SK-N-SH (cell line): Measurements from ENCODE around the gene LRP4. TPM values are rescaled to one million over a fixed set of nuclear protein-coding genes. Genes with fewer than 3 reads are reported as not detected.

Experiments
- CTCF ChIA-PET: fragments of 300-600, 350-600 bp; formaldehyde crosslinking; extraction: SDS; loops from one replicate; lab custom pipeline; 2021; lab: Yijun Ruan, JAX
- POLR2A ChIA-PET: fragments of 350-600 bp; sonication (Branson Sonifier 250); formaldehyde crosslinking; extraction: SDS; loops from one replicate; lab custom pipeline; 2020; ENCODE audit warnings: antibody characterized with exemption, inconsistent platforms; lab: Yijun Ruan, JAX
- DNase-seq: peaks from one replicate; pipeline ENCODE4 v3.0.0; 2012
- H2AFZ ChIP-seq: fragments of 200-600 bp; sonication (generic); 2 replicates; pipeline ENCODE4 v1.8.1; 2016; ENCODE audit warnings: antibody characterized with exemption, mild to moderate bottlenecking, low read depth
- H3F3A ChIP-seq: fragments of 200-600 bp; sonication (generic); replicated peaks from 2 replicates; pipeline ENCODE3; 2016; ENCODE audit warnings: antibody characterized with exemption, mild to moderate bottlenecking; ENCODE audit not compliant: insufficient read depth
- H3K27ac ChIP-seq, 2 experiments: fragments of 200-500 bp in 1 of 2; fragments of 200-600 bp in 1 of 2; sonication (Bioruptor generic) in 1 of 2; sonication (generic), shearing (Covaris generic) in 1 of 2; 2 replicates each; pipeline versions ENCODE4 v1.5.1 to v1.6.1; 2014 to 2016; ENCODE audit warnings: low read depth in 2 of 2, inconsistent platforms in 1 of 2, low read length in 1 of 2, mild to moderate bottlenecking in 1 of 2, mixed read lengths in 1 of 2
- H3K27me3 ChIP-seq: fragments of 200-600 bp; sonication (generic), shearing (Covaris generic); 2 replicates; pipeline ENCODE4 v1.6.1; 2016; ENCODE audit warnings: mixed run types; ENCODE audit not compliant: insufficient read depth
- H3K36me3 ChIP-seq, 2 experiments: fragments of 200-500 bp in 1 of 2; fragments of 200-600 bp in 1 of 2; sonication (Bioruptor generic) in 1 of 2; sonication (generic) in 1 of 2; replicated peaks in 1 of 2; 2 replicates each; pipeline versions ENCODE3 to v1.5.1; 2014 to 2016; ENCODE audit warnings: low read length in 1 of 2, mild to moderate bottlenecking in 1 of 2; ENCODE audit not compliant: insufficient read depth in 2 of 2, control insufficient read depth in 1 of 2
- H3K4me1 ChIP-seq, 2 experiments: fragments of 200-500 bp in 1 of 2; fragments of 200-600 bp in 1 of 2; sonication (Bioruptor generic) in 1 of 2; sonication (generic), shearing (Covaris generic) in 1 of 2; 2 replicates each; pipeline versions ENCODE4 v1.5.1 to v1.6.1; 2014 to 2016; ENCODE audit warnings: low read depth in 1 of 2, low read length in 1 of 2, mixed run types in 1 of 2; ENCODE audit not compliant: insufficient read depth in 2 of 2, control insufficient read depth in 1 of 2
- H3K4me2 ChIP-seq: fragments of 200-600 bp; sonication (generic), shearing (Covaris generic); 2 replicates; pipeline ENCODE4 v1.6.1; 2017; ENCODE audit warnings: mixed run types
- H3K4me3 ChIP-seq, 2 experiments: fragments of 200-500 bp in 1 of 2; fragments of 200-600 bp in 1 of 2; sonication (Bioruptor generic) in 1 of 2; sonication (generic), shearing (Covaris generic) in 1 of 2; 2 replicates each; pipeline versions ENCODE4 v1.5.1 to v1.8.1; 2014 to 2016; ENCODE audit warnings: low read depth in 2 of 2, inconsistent platforms in 1 of 2, low read length in 1 of 2, mild to moderate bottlenecking in 1 of 2, mixed read lengths in 1 of 2, moderate library complexity in 1 of 2
- H3K79me2 ChIP-seq: fragments of 200-600 bp; sonication (generic); 2 replicates; pipeline ENCODE4 v1.8.1; 2017; ENCODE audit warnings: mild to moderate bottlenecking; ENCODE audit not compliant: insufficient read depth
- H3K9ac ChIP-seq: fragments of 200-600 bp; sonication (generic); 2 replicates; pipeline ENCODE4 v1.6.1; 2017; ENCODE audit warnings: mixed run types
- H3K9me2 ChIP-seq: fragments of 200-600 bp; sonication (generic); 2 replicates; pipeline ENCODE4 v1.6.1; 2017; ENCODE audit warnings: mixed run types
- H3K9me3 ChIP-seq: fragments of 200-600 bp; sonication (generic); 2 replicates; pipeline ENCODE4 v1.6.1; 2017; ENCODE audit warnings: mixed run types, mild to moderate bottlenecking, moderate library complexity
- H4K20me1 ChIP-seq: fragments of 200-600 bp; sonication (generic); 2 replicates; pipeline ENCODE4 v1.6.1; 2017; ENCODE audit warnings: mild to moderate bottlenecking, mixed run types; ENCODE audit not compliant: insufficient read depth
- CHD2 ChIP-seq: fragments of 150-350 bp; IDR thresholded peaks from 2 replicates; pipeline ENCODE4 v1.6.1; 2018; ENCODE audit warnings: low read length; ENCODE audit not compliant: partially characterized antibody
- ELF1 ChIP-seq: IDR thresholded peaks from 2 replicates; pipeline ENCODE4 v1.4.0; 2012
- EP300 ChIP-seq, 2 experiments: IDR thresholded peaks; 2 replicates each; pipeline versions ENCODE4 v1.4.0 to v1.6.1; 2012; ENCODE audit warnings: borderline replicate concordance in 1 of 2, low read depth in 1 of 2, low read length in 1 of 2
- FOXM1 ChIP-seq: IDR thresholded peaks from 2 replicates; pipeline ENCODE4 v1.4.0; 2012; ENCODE audit warnings: low read depth, mild to moderate bottlenecking
- GABPA ChIP-seq: IDR thresholded peaks from 2 replicates; pipeline ENCODE4 v1.4.0; 2012; ENCODE audit warnings: low read depth, mild to moderate bottlenecking
- POLR2AphosphoS5 ChIP-seq: IDR thresholded peaks from 2 replicates; pipeline ENCODE4 v1.6.1; 2012; ENCODE audit warnings: low read depth, low read length
- RCOR1 ChIP-seq: fragments of 150-350 bp; IDR thresholded peaks from 2 replicates; pipeline ENCODE4 v1.6.1; 2017; ENCODE audit warnings: antibody characterized with exemption, low read length
- RFX5 ChIP-seq: IDR thresholded peaks from 2 replicates; pipeline ENCODE4 v1.6.1; 2012; ENCODE audit warnings: mild to moderate bottlenecking, improper control_type of control experiment, low read length
- SIN3A ChIP-seq: IDR thresholded peaks from 2 replicates; pipeline ENCODE4 v1.6.1; 2012; ENCODE audit warnings: low read depth, mild to moderate bottlenecking, low read length, moderate library complexity, borderline replicate concordance
- SMC3 ChIP-seq: IDR thresholded peaks from 2 replicates; pipeline ENCODE4 v1.6.1; 2012; ENCODE audit warnings: low read depth, low read length, improper control_type of control experiment
- TAF1 ChIP-seq: IDR thresholded peaks from 2 replicates; pipeline ENCODE4 v1.6.1; 2012; ENCODE audit warnings: low read depth, mild to moderate bottlenecking, low read length, moderate library complexity, borderline replicate concordance
- WGBS: methylation state at CpG from one replicate; pipeline ENCODE4 v1.1.6; 2017; ENCODE audit warnings: low lambda C conversion rate; 5-methylcytosine and 5-hydroxymethylcytosine counted together
- polyA plus RNA-seq, 3 experiments: library from polyadenylated mRNA; depleted of rRNA; stranded (reverse); fragments of >200 nt; gene quantifications; 2 replicates each; pipeline ENCODE4 v1.2.3, GENCODE V29; 2012
- TF ChIP-seq, protein P1 (sequence below): fragments of 150-350 bp; IDR thresholded peaks from 2 replicates; pipeline ENCODE4 v1.6.1; 2017; ENCODE audit warnings: antibody characterized with exemption, low read length, low read depth, borderline replicate concordance
- TF ChIP-seq, protein P2 (sequence below): fragments of 200-600 bp; sonication (generic); IDR thresholded peaks from 2 replicates; pipeline ENCODE4 v1.6.1; 2017; ENCODE audit warnings: antibody characterized with exemption, mild to moderate bottlenecking, moderate library complexity
- TF ChIP-seq, protein P3 (sequence below): IDR thresholded peaks from 2 replicates; pipeline ENCODE4 v1.6.1; 2012; ENCODE audit warnings: mild to moderate bottlenecking, low read depth, low read length, moderate library complexity
- TF ChIP-seq, protein P4 (sequence below): IDR thresholded peaks from 2 replicates; pipeline ENCODE4 v1.4.0; 2012; ENCODE audit warnings: low read depth, borderline replicate concordance

Gene LRP4
- polyA plus RNA-seq, 1 of the 3 experiments (the other 2 are of a cell fraction) = 10.9 TPM

DNA sequence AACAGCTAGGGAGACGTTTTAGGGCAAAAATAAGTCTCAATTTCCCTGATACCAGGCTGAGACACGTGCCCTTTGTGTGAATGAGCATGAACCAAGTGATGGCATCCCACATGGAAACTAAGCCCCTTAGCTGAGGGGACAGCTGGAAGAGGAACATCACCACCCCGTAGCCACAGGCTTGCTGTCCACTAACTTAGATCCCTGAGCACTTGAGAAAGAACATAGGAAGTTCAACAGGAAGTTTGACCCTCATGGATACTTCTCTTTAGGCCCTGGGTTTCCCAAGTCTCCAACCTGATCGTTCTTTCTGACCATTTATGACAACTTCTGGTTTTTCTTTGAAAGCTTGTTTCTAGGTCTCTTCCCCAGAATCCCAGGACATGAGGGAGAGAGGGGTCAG, 60.7 kb downstream of the LRP4 start (continued):
- TF ChIP-seq, protein P1, sequence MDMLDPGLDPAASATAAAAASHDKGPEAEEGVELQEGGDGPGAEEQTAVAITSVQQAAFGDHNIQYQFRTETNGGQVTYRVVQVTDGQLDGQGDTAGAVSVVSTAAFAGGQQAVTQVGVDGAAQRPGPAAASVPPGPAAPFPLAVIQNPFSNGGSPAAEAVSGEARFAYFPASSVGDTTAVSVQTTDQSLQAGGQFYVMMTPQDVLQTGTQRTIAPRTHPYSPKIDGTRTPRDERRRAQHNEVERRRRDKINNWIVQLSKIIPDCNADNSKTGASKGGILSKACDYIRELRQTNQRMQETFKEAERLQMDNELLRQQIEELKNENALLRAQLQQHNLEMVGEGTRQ = no peak
- TF ChIP-seq, protein P2, sequence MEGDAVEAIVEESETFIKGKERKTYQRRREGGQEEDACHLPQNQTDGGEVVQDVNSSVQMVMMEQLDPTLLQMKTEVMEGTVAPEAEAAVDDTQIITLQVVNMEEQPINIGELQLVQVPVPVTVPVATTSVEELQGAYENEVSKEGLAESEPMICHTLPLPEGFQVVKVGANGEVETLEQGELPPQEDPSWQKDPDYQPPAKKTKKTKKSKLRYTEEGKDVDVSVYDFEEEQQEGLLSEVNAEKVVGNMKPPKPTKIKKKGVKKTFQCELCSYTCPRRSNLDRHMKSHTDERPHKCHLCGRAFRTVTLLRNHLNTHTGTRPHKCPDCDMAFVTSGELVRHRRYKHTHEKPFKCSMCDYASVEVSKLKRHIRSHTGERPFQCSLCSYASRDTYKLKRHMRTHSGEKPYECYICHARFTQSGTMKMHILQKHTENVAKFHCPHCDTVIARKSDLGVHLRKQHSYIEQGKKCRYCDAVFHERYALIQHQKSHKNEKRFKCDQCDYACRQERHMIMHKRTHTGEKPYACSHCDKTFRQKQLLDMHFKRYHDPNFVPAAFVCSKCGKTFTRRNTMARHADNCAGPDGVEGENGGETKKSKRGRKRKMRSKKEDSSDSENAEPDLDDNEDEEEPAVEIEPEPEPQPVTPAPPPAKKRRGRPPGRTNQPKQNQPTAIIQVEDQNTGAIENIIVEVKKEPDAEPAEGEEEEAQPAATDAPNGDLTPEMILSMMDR = no peak
- TF ChIP-seq FOXM1 (no peak), CHD2 (no peak), RFX5 (no peak), RCOR1 (no peak)

DNA sequence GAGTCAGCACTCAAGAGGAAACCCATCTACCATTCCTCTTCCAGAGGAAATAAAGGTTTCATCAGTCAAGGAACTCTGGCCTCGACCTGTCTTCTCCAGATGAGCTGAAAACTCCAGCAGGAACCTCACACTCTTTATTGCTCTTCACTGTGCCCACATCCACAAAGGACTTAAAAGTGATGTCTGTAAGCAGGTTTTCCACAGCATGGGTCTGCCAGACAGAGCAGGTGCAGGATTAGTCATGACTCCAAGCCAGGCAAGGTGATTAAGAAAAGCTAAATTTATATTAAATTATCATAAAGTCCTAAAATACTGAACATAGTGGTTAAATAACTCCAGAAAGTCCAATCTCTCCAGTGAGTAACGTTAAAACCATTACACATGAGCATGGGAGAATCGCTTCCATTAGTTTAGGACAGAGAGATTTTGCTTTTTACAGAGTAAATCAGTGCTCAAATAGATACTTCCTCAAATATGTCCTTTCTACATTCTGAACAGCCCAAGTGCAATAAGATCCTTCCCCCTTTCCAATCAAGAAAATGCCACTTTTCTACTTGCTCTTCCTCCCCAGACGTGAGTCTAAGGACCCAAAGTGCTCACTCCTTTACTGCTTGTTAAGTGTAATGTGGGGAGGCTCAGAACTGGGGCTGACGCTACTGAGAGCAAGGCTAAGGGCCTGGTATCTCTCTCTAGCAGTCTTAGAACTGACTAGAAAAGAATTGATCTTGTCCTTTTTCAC, 61.6 kb downstream of the LRP4 start:
- no peaks in the 10 kb centered on the region for H3K79me2 ChIP-seq
- H2AFZ ChIP-seq = no peak overlapping the region
- H3K27ac ChIP-seq = no peak overlapping the region
- H3K27me3 ChIP-seq = no peaks in the 10 kb centered on the region
- ChIA-PET CTCF (interaction anchor here (0.8 to 1.6 kb wide), 2 partner anchors 296 kb away, joined by 3 to 10 read pairs; no protein-coding TSS in a partner anchor), POLR2A (no interaction called here)
- peaks cover 7 to 27% of the 10 kb centered on the region in 2 experiments for H3K36me3 ChIP-seq
- no peak overlapping the region for H3K4me2 ChIP-seq
- no peak for DNase-seq
- H3K4me1 ChIP-seq = no peaks in the 10 kb centered on the region
- H3K9me2 ChIP-seq = no peaks in the 10 kb centered on the region
- no peaks in the 10 kb centered on the region for H3F3A ChIP-seq
- no peaks in the 10 kb centered on the region for H3K9me3 ChIP-seq
- TF ChIP-seq SMC3 (no peak), POLR2AphosphoS5 (no peak), GABPA (no peak), CHD2 (no peak), TAF1 (no peak), SIN3A (no peak), EP300 (IDR thresholded peaks at IDR 0.05; ENCODE audit: borderline replicate concordance in 1 of 2, low read depth in 1 of 2, low read length in 1 of 2) (no peak), ELF1 (no peak)
- TF ChIP-seq, protein P3, sequence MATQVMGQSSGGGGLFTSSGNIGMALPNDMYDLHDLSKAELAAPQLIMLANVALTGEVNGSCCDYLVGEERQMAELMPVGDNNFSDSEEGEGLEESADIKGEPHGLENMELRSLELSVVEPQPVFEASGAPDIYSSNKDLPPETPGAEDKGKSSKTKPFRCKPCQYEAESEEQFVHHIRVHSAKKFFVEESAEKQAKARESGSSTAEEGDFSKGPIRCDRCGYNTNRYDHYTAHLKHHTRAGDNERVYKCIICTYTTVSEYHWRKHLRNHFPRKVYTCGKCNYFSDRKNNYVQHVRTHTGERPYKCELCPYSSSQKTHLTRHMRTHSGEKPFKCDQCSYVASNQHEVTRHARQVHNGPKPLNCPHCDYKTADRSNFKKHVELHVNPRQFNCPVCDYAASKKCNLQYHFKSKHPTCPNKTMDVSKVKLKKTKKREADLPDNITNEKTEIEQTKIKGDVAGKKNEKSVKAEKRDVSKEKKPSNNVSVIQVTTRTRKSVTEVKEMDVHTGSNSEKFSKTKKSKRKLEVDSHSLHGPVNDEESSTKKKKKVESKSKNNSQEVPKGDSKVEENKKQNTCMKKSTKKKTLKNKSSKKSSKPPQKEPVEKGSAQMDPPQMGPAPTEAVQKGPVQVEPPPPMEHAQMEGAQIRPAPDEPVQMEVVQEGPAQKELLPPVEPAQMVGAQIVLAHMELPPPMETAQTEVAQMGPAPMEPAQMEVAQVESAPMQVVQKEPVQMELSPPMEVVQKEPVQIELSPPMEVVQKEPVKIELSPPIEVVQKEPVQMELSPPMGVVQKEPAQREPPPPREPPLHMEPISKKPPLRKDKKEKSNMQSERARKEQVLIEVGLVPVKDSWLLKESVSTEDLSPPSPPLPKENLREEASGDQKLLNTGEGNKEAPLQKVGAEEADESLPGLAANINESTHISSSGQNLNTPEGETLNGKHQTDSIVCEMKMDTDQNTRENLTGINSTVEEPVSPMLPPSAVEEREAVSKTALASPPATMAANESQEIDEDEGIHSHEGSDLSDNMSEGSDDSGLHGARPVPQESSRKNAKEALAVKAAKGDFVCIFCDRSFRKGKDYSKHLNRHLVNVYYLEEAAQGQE = no peak
- TF ChIP-seq, protein P4, sequence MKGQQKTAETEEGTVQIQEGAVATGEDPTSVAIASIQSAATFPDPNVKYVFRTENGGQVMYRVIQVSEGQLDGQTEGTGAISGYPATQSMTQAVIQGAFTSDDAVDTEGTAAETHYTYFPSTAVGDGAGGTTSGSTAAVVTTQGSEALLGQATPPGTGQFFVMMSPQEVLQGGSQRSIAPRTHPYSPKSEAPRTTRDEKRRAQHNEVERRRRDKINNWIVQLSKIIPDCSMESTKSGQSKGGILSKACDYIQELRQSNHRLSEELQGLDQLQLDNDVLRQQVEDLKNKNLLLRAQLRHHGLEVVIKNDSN = no peak
- no peak overlapping the region for H3K4me3 ChIP-seq
- H4K20me1 ChIP-seq = no peaks in the 10 kb centered on the region
- H3K9ac ChIP-seq = no peak overlapping the region
- 64% methylated on average over 5 of the region's 5 CpGs for WGBS
